Mammary epithelial cell (primary cell): ENCODE data around the gene LACTBL1.

Experiments
- EZH2 ChIP-seq: IDR thresholded peaks from 2 replicates; pipeline ENCODE4 v1.6.1; 2012; ENCODE audit warnings: low read length, inconsistent platforms, borderline replicate concordance
- TF ChIP-seq, protein P1 (sequence below), 2 donors: IDR thresholded peaks in 1 of 2; conservative IDR thresholded peaks in 1 of 2; 2 replicates each; pipeline ENCODE4 v1.5.1; 2011 to 2012; ENCODE audit warnings: inconsistent platforms in 2 of 2, low read length in 2 of 2, mild to moderate bottlenecking in 2 of 2, control low read depth in 1 of 2, low read depth in 1 of 2; ENCODE audit not compliant: insufficient read depth in 1 of 2; ENCODE audit errors: extremely low read depth in 1 of 2

DNA sequence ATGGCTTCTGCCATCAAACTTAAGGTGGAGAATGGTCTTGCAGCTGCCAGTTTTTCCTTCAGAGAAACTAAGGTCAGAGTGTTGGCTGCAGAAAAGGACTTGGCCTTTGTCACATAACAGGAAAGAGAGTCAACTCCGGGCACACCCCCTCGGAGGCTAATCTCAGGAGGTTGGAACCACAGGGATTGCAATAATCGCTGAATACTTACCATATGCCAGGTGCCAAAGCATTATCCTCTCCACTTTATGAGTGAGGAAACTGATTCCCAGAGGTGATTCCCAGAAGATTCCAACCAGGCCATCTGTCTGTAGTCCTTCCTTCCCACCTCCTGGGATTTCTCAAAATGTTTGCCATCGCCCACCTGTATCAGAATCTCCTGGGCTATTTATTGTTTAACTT, 54.0 kb downstream of the LACTBL1 start:
- TF ChIP-seq EZH2, result no peak
- TF ChIP-seq, protein P1, sequence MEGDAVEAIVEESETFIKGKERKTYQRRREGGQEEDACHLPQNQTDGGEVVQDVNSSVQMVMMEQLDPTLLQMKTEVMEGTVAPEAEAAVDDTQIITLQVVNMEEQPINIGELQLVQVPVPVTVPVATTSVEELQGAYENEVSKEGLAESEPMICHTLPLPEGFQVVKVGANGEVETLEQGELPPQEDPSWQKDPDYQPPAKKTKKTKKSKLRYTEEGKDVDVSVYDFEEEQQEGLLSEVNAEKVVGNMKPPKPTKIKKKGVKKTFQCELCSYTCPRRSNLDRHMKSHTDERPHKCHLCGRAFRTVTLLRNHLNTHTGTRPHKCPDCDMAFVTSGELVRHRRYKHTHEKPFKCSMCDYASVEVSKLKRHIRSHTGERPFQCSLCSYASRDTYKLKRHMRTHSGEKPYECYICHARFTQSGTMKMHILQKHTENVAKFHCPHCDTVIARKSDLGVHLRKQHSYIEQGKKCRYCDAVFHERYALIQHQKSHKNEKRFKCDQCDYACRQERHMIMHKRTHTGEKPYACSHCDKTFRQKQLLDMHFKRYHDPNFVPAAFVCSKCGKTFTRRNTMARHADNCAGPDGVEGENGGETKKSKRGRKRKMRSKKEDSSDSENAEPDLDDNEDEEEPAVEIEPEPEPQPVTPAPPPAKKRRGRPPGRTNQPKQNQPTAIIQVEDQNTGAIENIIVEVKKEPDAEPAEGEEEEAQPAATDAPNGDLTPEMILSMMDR (conservative IDR thresholded peaks at IDR 0.05 in 1 of 2, IDR thresholded peaks at IDR 0.05 in 1 of 2; ENCODE audit: extremely low read depth in 1 of 2, insufficient read depth in 1 of 2, low read depth in 1 of 2, low read length in 2 of 2), result no peak
